Upper lobe of left lung (tissue), 6 donors: ENCODE results near the gene FBXW7. TPM values are rescaled to one million over a fixed set of nuclear protein-coding genes. Genes with fewer than 3 reads are reported as not detected.

Source experiments
- ATAC-seq, 2 donors: fragments of 200-7000 bp; cut with Tn5 transposase; one replicate each; pipeline ENCODE4 v1.9.1; 2022; ENCODE audit warnings: mild to moderate bottlenecking in 2 of 2, moderate library complexity in 2 of 2; ENCODE audit not compliant: low FRiP score in 2 of 2
- DNase-seq, 2 donors: peaks; one replicate each; pipeline ENCODE4 v3.0.0-alpha.2; 2019 to 2020
- H3K27ac ChIP-seq, 4 donors: fragments of 200-600 bp; sonication (generic); one replicate each; pipeline ENCODE4 v1.5.1; 2016 to 2019
- H3K27me3 ChIP-seq, 4 donors: fragments of 200-600 bp; sonication (generic); one replicate each; pipeline ENCODE4 v1.5.1; 2017 to 2019
- H3K36me3 ChIP-seq, 4 donors: fragments of 200-600 bp; sonication (generic); one replicate each; pipeline ENCODE4 v1.5.1; 2016 to 2019
- H3K4me1 ChIP-seq, 4 donors: fragments of 200-600 bp; sonication (generic); one replicate each; pipeline ENCODE4 v1.5.1; 2018 to 2019
- H3K4me3 ChIP-seq, 4 donors: fragments of 200-600 bp; sonication (generic); one replicate each; pipeline ENCODE4 v1.5.1; 2017 to 2019; ENCODE audit warnings: mild to moderate bottlenecking in 2 of 4, moderate library complexity in 1 of 4
- H3K9me3 ChIP-seq, 4 donors: fragments of 200-600 bp; sonication (generic); one replicate each; pipeline ENCODE4 v1.5.1; 2018 to 2019
- CTCF ChIP-seq, 6 experiments: fragments of 450-650 bp in 4 of 6; fragments of 200-600 bp in 2 of 6; sonication (generic) in 2 of 6; IDR thresholded peaks; one replicate each; pipeline ENCODE4 v1.5.1; 2016 to 2019; ENCODE audit warnings: antibody characterized with exemption in 6 of 6
- EP300 ChIP-seq, 4 donors: sonication (generic); formaldehyde crosslinking; IDR thresholded peaks; one replicate each; pipeline ENCODE4 v1.5.1; 2017; ENCODE audit warnings: antibody characterized with exemption in 4 of 4, control low read depth in 2 of 4
- POLR2A ChIP-seq, 4 donors: fragments of 450-650 bp; IDR thresholded peaks; one replicate each; pipeline ENCODE4 v1.5.1; 2016 to 2017; ENCODE audit warnings: antibody characterized with exemption in 4 of 4, mild to moderate bottlenecking in 2 of 4
- POLR2AphosphoS5 ChIP-seq, 2 donors: sonication (generic); formaldehyde crosslinking; IDR thresholded peaks; one replicate each; pipeline ENCODE4 v1.5.1; 2017; ENCODE audit warnings: antibody characterized with exemption in 2 of 2
- WGBS, 2 donors: methylation state at CpG; one replicate each; pipeline ENCODE4 v1.1.5; 2017 to 2018; 5-methylcytosine and 5-hydroxymethylcytosine counted together
- total RNA-seq, 6 donors: library from RNA; depleted of rRNA in 4 of 6; stranded (reverse); fragments of >200 nt in 4 of 6; gene quantifications; one replicate each; pipeline versions ENCODE4 v1.1.0 to v1.2.1, GENCODE V29; 2016 to 2021
- donor health status: DM: no; HTN: no; CAD: no; lungs with moderate emphysema.
- donor health status: DM: no; HTN: yes; CAD: no; lungs with severe emphysema.

FBXW7 gene
- total RNA-seq, 6 donors from 2014 or later = 36.5 to 116 (median 52.5) TPM

DNA sequence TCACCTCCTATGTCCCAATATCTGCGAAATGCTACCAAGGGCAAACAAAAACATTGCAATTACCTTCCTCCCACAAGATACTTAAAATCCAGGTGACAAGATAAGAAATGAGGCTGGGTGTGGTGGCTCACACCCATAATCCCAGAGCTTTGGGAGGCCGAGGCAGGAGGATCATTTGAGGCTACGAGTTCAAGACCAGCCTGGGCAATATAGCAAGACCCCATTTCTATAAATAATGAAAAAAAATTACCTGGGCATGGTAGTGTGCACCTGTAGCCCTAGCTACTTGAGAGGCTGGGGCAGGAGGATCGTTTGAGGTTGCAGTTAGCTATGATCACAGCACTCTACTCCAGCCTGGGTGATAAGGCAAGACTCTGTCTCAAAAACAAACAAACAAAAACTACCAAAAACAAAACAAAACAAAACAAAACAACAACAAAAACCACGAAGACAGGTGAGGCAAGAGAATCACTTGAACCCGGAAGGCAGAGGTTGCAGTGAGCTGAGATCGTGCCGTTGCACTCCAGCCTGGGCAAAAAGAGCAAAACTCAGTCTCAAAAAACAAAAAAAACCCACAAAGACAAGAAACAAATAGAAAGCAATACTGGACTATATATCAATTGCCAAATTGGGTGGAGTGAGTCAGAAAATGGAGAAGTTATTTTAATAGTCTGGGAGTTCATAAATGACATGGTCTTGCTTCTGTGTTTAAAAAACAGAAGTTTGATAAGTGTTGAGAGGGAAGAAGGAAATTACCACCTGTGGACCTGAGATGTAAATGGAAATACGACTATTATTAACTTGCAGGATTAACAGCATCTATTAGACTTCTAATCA is 176.5 kb downstream of the FBXW7 start:
- Histone ChIP-seq H3K4me3 (no peak overlapping the region), H3K9me3 (no peaks in the 10 kb centered on the region), H3K36me3 (no peaks in the 10 kb centered on the region), H3K4me1 (peaks cover 0 to 9% (median 4%) of the 10 kb centered on the region in 4 donors), H3K27ac (no peak overlapping the region), H3K27me3 (no peaks in the 10 kb centered on the region)
- DNase-seq = no peak
- peak in 1 of 2 donors; percentile 36 for ATAC-seq
- WGBS, 2 donors = 90 to 92% methylated on average over 9 of the region's 9 CpGs
- TF ChIP-seq POLR2A (IDR thresholded peaks at IDR 0.05) = no peak
- TF ChIP-seq CTCF (IDR thresholded peaks at IDR 0.05) = no peak
- no peak for TF ChIP-seq POLR2AphosphoS5 (IDR thresholded peaks at IDR 0.05)
- no peak for TF ChIP-seq EP300 (IDR thresholded peaks at IDR 0.05)

GRCh38 chr4:152357206-152357605 is 178.7 kb downstream of the FBXW7 start:
- peak in 1 of 2 donors; percentile 10 for TF ChIP-seq POLR2AphosphoS5 (IDR thresholded peaks at IDR 0.05)
- no peak for TF ChIP-seq CTCF (IDR thresholded peaks at IDR 0.05)
- WGBS, 2 donors = 76 to 78% methylated on average over 6 of the region's 6 CpGs
- Histone ChIP-seq H3K36me3 (no peaks in the 10 kb centered on the region), H3K4me1 (peaks cover 0 to 9% (median 3%) of the 10 kb centered on the region in 4 donors), H3K27me3 (no peaks in the 10 kb centered on the region), H3K4me3 (no peak overlapping the region), H3K9me3 (no peaks in the 10 kb centered on the region), H3K27ac (no peak overlapping the region)
- DNase-seq (peak in 1 of 2 donors; percentile 68), ATAC-seq (no peak)

DNA sequence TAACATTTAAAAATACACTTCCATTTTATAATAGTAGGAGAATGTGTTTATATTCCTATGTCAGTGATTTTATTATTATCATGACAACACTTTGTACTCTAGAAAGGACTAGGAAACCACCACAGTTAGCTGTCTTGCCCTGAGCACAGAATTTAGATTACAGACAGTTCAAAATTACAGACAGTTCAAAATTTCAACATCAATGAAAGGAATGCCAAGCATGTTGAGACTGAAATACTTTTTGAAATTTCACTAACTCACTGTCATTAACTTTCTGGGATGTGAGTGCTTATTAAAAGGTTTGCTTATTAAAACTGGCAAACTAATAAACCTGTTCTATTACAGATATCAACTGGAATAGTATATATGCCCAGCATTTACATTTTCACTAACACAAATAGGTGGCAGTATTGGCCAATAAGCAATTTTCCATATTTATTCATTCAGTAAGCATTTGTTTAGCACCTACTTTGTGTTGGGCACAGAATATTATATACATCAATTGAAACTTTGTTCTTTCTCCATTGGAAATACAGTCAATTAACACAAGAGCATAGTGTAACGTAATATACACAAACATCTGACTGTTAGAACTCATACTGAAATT is 179.4 kb downstream of the FBXW7 start:
- 84 to 100% methylated on average over 1 of the region's 1 CpG for WGBS, 2 donors
- ATAC-seq (no peak), DNase-seq (no peak)
- peaks cover 0 to 9% (median 4%) of the 10 kb centered on the region in 4 donors for H3K4me1 ChIP-seq
- no peaks in the 10 kb centered on the region for H3K9me3 ChIP-seq
- H3K4me3 ChIP-seq = no peak overlapping the region
- no peak for TF ChIP-seq CTCF (IDR thresholded peaks at IDR 0.05)
- no peaks in the 10 kb centered on the region for H3K27me3 ChIP-seq
- H3K27ac ChIP-seq = no peak overlapping the region
- no peaks in the 10 kb centered on the region for H3K36me3 ChIP-seq

DNA sequence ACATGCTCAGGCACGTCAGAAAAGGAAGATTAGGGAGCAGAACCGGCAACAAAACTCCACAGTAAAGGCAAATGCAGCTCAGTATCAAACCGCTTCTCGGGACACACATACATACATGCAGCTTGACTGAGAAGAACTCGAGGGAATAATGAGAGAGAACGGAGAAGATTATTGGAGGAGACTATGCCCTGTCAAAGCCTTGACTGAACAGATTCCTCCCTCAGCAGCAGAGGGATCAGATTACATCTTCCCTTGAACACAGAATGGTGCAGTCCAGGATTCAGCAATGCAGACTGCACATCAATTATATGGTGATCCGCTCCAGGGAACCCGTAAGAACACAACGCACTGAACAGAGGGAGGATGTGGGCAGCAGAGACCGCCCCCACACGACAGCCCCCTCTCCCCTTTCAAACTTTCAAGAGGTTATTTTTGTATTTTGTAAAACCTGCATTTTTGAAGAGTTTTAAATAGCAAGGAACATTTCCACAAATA is 183.2 kb downstream of the FBXW7 start:
- Histone ChIP-seq H3K4me1 (peaks cover 0 to 5% (median 4%) of the 10 kb centered on the region in 4 donors), H3K27ac (peak overlapping the region in 3 of 4 donors; percentile 33 to 58 (median 36)), H3K9me3 (no peaks in the 10 kb centered on the region), H3K4me3 (peak overlapping the region; percentile 3 to 35 (median 28)), H3K36me3 (no peaks in the 10 kb centered on the region), H3K27me3 (no peaks in the 10 kb centered on the region)
- 42 to 44% methylated on average over 11 of the region's 11 CpGs for WGBS, 2 donors
- DNase-seq = peak in 1 of 2 donors; percentile 30
- TF ChIP-seq POLR2A (IDR thresholded peaks at IDR 0.05) = peak in 3 of 4 donors; percentile 13 to 35 (median 26)
- TF ChIP-seq CTCF (IDR thresholded peaks at IDR 0.05) = no peak
- TF ChIP-seq POLR2AphosphoS5 (IDR thresholded peaks at IDR 0.05) = peak in 1 of 2 donors; percentile 56
- ATAC-seq = peak; percentile 93 to 99
